ENCODE measurements around the gene KLRC4.
"Not testable (repeated sequence)": the region's sequence is repeated elsewhere in the genome, so short reads cannot be mapped to it uniquely, and the experiment has no call there.

Gene KLRC4

GRCh38 chr12:10396176-10396575, 13.4 kb downstream of the KLRC4 start:
- DNase-seq = not testable (repeated sequence)

- DNase-seq = no peak
Measured at GRCh38 chr12:10395390-10395998, 14.1 kb downstream of the KLRC4 start.

DNA sequence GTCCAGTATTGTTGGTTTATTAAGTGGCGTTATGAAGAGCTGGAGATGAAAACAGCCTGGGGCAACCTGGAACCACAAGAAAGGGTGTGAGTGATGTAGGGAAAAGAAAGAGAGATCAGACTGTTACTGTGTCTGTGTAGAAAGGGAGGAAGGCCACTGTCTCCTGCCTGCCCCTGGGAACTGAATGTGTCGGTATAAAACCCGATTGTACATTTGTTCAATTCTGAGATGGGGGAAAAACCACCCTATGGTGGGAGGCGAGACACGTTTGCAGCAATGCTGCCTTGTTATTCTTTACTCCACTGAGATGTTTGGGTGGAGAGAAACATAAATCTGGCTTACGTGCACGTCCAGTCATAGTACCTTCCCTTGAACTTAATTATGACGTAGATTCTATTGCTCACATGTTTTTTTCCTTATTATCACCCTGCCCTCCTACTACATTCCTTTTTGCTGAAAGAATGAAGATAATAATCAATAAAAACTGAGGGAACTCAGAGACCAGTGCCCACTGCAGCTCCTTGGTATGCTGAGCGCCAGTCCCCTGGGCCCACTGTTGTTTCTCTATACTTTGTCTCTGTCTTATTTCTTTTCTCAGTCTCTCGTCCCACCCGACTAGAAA, 14.9 kb downstream of the KLRC4 start:
- not testable (repeated sequence) for DNase-seq

GRCh38 chr12:10393291-10393690, 16.3 kb downstream of the KLRC4 start:
- no peak for DNase-seq

DNA sequence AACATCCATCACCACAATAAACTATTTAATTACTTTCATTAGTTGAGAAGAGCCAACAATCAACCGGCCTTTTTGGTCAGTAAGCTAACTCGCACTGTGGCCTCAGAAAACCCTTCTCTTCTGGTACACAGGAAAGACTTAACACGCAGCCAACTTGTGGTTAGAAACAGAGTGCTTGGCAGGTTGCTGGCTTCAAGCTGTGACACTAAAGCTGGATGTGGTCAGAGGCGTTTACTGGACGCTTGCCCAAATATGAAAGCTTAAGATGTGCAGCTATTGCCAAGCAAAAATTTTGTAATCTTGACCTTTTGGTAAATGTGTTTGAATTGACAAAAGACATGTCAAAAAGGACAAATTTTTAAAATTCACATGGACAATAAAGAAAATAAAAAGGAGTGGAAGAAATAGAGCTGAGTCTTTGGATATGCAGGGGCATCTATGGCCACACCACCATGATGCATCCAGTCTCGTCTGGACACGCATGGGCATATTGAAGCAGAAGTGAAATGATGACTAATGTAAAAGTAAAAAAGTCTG, 17.1 kb downstream of the KLRC4 start:
- DNase-seq = no peak

GRCh38 chr12:10390991-10391390, 18.6 kb downstream of the KLRC4 start:
- not testable (repeated sequence) for DNase-seq

DNA sequence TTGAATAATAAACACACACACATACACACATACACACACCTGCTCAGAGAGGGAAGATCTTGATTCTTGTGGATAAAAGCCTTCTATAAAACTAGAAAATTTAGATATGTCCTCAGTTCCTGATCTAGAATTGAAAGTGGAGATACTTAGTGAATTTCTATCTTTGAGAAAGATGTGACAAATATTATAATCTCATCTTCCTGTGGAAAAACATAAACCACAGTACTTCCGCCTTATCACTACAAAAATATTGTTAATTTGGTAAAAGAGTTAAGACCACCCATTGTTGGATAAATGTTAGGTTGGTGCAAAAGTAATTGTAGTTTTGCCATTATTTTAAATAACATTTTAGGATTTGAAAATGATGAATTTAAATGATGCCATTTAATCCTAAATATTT, 19.7 kb downstream of the KLRC4 start, which contains the start of gene KLRK1:
Gene KLRK1 (minus strand): TSS at position 138 of the 400 bp plus-strand sequence. CDS start 1,231 bp downstream, outside the sequence.
- DNase-seq = no peak

GRCh38 chr12:10388624-10389413, 20.7 kb downstream of the KLRC4 start:
- DNase-seq = no peak

- not testable (repeated sequence) for DNase-seq
Measured at GRCh38 chr12:10387498-10387897, 22.1 kb downstream of the KLRC4 start.

- no peak for DNase-seq
Measured at GRCh38 chr12:10386857-10387256, 22.7 kb downstream of the KLRC4 start.

DNA sequence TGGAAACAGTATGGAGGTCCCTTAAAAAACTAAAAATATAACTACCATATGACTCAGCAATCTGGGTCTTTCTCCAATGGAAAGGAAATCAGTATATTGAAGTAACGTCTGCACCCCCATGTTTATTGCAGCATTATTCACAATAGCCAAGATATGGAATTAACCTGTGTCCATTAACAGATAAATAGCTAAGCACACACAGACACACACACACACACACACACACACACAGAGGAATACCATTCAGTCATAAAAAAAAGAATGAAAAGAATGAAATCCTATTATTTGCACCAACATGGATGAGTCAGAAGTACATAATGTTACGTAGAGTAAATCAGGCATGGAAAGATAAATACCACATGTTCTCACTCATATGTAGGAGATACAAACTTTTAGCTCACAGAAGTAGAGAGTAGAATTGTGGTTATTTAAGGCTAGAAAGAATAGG, 24.4 kb downstream of the KLRC4 start:
- DNase-seq = no peak

DNA sequence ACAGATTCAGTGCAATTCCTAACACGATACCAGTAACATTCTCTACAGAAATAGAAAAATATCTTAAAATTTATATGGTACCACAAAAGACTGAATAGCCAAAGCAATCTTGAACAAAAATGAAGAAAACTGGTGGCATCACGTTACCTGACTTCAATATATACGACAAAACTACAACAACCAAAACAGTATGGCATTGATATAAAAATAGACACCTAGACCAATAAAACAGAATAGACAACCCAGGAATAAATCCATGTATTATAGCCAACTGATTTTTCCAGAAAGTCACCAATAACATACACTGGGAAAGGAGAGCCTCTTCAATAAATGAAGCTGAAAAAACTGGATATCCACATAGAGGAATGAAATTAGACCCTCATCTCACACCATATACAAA, 25.4 kb downstream of the KLRC4 start:
- no peak for DNase-seq

- DNase-seq = no peak
Measured at GRCh38 chr12:10381928-10382628, 27.5 kb downstream of the KLRC4 start.

DNA sequence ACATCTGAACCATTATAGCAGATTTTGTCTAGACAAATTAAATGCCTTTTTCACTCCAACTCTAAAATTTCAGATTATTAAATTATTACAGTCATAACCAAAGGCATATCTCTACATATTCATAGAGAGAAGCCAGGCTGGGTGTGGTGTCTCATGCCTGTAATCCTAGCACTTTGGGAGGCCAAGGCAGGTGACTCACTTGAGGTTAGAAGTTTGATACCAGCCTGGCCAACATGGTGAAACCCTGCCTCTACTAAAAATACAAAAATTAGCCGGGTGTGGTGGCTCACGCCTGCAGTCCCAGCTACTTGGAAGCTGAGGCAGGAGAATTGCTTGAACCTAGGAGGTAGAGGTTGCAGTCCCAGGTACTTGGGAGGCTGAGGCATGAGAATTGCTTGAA, 30.8 kb downstream of the KLRC4 start:
- DNase-seq = not testable (repeated sequence)

DNA sequence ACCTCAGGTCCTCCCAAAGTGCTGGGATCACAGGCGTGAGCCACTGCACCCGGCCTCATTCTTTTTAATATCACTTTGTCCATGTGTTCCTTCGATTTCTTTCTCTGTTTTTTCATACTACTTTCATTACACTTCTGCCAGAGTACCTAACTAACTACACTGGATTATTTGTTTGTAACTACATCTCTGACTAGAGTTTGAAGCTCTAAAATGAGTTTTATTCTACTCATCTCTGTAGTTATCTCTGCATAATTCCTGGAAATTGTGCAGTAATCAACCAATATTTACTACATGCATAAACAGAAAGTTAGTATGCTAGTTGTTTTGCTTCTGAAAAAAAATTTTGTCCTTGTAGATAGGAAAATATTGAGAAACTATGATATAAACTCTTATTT, 34.9 kb downstream of the KLRC4 start:
- DNase-seq = no peak

DNA sequence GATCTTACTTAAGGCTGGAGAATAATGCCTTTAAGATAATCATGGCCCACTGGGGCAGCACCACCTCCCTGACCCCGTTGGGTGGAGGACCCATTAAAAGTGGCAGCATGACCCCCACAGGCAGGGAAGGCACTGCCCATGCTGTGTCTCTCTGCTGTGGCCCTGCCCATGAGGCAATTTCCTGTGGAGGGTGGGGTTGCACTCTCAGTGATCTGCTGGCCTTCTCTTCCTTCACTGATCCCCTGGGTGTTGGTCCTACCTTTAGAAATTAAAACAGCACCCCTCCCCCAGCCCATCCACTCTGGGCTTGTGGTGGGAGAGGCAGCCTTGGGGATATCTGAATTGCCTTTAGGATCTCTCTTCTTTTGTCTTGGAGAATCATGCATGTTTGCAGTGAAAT, 37.0 kb downstream of the KLRC4 start:
- DNase-seq = no peak

DNA sequence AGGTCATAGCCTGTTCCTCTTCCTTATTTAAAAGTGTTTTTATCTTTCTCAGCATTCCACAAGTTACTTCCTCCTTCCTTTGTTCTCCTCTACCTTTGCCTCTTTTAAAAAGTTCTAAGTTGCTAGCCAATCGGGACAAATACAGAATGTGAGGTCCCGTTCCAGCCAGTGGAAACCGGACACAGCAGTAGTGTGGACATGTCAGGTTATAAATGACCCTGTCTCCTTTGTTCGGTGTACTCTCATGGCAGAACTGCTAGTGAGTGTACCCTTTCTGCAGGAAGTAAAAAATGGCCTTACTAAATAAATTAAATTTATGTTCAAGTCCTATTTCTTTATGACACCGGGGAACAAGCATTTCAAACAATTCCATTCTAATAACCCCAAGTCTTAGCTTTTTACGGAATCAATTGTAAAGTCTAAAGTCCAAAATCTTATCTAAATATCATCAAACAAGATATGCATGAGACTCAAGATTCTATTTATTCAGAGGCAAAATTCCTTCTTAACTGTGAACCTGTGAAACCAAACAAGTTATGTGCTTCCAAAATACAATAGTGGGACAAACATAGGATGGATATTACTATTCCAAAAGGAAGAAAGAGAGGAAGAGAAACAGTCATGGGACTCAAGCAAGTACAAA, 37.5 kb downstream of the KLRC4 start:
- DNase-seq = not testable (repeated sequence)

GRCh38 chr12:10369557-10370415, 39.8 kb downstream of the KLRC4 start:
- DNase-seq = no peak

GRCh38 chr12:10368206-10369171, 41.1 kb downstream of the KLRC4 start:
- DNase-seq = no peak

DNA sequence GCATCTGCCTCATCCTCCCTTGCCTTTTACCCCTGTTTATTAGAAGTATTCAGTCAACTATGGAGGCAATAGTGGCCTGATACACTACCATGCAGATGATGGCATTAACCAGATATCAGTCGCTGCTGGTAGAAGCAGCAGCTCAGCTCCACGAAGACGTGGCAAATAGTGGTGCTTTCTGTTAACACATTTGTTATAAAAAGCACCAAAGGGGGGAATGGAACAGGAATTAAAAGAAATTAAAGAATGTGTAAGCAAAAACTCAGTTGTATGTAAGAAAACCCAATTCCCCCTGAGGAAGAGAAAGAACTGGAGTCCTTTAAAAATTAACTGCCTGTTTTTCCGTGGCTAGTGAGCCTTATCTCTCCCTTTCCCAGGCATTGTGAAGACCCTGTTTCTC, 41.8 kb downstream of the KLRC4 start:
- DNase-seq = not testable (repeated sequence)
